Suprapubic skin (tissue), 4 donors: ENCODE measurements around the gene OMP.

Experiments used
- POLR2A ChIP-seq, 2 donors: fragments of 450-650 bp; IDR thresholded peaks; one replicate each; pipeline ENCODE4 v1.6.1; 2017; ENCODE audit warnings: antibody characterized with exemption in 2 of 2, mild to moderate bottlenecking in 2 of 2, moderate library complexity in 2 of 2
- POLR2AphosphoS5 ChIP-seq, 3 donors: sonication (generic); formaldehyde crosslinking; IDR thresholded peaks; one replicate each; pipeline ENCODE4 v1.6.1; 2017; ENCODE audit warnings: antibody characterized with exemption in 3 of 3
- TF ChIP-seq, protein P1 (sequence below), 2 donors: fragments of 200-600 bp in 1 of 2; fragments of 450-650 bp in 1 of 2; sonication (generic) in 1 of 2; IDR thresholded peaks; one replicate each; pipeline ENCODE4 v1.5.1; 2016 to 2019; ENCODE audit warnings: antibody characterized with exemption in 2 of 2, mild to moderate bottlenecking in 1 of 2, moderate library complexity in 1 of 2

DNA sequence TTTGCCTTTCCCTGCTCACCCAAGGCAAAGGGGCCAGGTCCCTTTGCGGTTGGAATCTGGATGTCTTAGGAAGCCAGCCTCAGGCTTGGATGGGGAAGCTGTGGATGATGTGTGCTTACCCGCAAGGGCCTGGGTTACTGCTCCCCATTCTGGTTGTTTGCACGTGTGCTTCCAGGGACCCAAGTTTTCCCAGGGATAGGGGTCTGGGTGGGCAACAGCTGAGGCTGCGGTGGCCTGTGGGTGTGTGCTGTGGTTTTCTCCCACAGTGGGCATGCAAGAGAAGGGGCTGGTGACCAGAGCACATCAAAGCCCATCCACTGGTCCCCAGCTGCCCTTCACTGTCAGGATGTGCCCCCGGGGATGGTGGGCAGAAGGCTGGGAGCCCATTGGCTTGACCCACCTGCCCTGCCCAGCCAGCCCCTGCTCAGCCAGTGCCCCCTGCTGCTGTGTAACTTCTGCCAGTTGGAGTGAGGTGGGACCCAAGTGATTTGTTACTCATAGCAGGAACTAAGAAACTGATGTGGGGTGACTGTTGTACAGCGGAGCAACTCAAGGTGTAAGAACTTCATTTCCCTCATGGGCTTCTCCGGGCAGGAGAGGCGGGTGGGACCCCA is 32.6 kb upstream of the OMP start:
- no peak for TF ChIP-seq POLR2A (IDR thresholded peaks at IDR 0.05)
- TF ChIP-seq, protein P1, sequence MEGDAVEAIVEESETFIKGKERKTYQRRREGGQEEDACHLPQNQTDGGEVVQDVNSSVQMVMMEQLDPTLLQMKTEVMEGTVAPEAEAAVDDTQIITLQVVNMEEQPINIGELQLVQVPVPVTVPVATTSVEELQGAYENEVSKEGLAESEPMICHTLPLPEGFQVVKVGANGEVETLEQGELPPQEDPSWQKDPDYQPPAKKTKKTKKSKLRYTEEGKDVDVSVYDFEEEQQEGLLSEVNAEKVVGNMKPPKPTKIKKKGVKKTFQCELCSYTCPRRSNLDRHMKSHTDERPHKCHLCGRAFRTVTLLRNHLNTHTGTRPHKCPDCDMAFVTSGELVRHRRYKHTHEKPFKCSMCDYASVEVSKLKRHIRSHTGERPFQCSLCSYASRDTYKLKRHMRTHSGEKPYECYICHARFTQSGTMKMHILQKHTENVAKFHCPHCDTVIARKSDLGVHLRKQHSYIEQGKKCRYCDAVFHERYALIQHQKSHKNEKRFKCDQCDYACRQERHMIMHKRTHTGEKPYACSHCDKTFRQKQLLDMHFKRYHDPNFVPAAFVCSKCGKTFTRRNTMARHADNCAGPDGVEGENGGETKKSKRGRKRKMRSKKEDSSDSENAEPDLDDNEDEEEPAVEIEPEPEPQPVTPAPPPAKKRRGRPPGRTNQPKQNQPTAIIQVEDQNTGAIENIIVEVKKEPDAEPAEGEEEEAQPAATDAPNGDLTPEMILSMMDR (IDR thresholded peaks at IDR 0.05), result no peak
- no peak for TF ChIP-seq POLR2AphosphoS5 (IDR thresholded peaks at IDR 0.05)
